ENCODE results near the gene ZNF774.

ZNF774 gene

GRCh38 chr15:90393040-90393439, 41.0 kb downstream of the ZNF774 start:
- no peaks in the 10 kb centered on the region for H3K27me3 ChIP-seq (ENCODE audit: insufficient read depth, poor library complexity, severe bottlenecking)
- no peak for TF ChIP-seq SPI1 (IDR thresholded peaks at IDR 0.05; ENCODE audit: borderline replicate concordance, low read depth)
- no peak for TF ChIP-seq POLR2AphosphoS5 (IDR thresholded peaks at IDR 0.05; ENCODE audit: low read depth)
- no peak for TF ChIP-seq CTCF (IDR thresholded peaks at IDR 0.05; ENCODE audit: insufficient read depth, low read length)
- no peak for TF ChIP-seq GABPA (IDR thresholded peaks at IDR 0.05; ENCODE audit: low read depth)
- no peak for TF ChIP-seq REST (IDR thresholded peaks at IDR 0.05; ENCODE audit: insufficient replicate concordance, low read depth)
- H3K27ac ChIP-seq (replicated peaks) = no peak overlapping the region
- H3K4me3 ChIP-seq (replicated peaks; ENCODE audit: insufficient read depth, low read length) = no peak overlapping the region
- DNase-seq (ENCODE audit: low read depth in 1 of 2, low spot score in 1 of 2) = no peak

- no peak for DNase-seq (ENCODE audit: low read depth in 1 of 2, low spot score in 1 of 2)
- no peaks in the 10 kb centered on the region for H3K27me3 ChIP-seq (ENCODE audit: insufficient read depth, poor library complexity, severe bottlenecking)
- H3K4me3 ChIP-seq (replicated peaks; ENCODE audit: insufficient read depth, low read length) = no peak overlapping the region
- no peak for TF ChIP-seq POLR2AphosphoS5 (IDR thresholded peaks at IDR 0.05; ENCODE audit: low read depth)
- no peak for TF ChIP-seq GABPA (IDR thresholded peaks at IDR 0.05; ENCODE audit: low read depth)
- no peak for TF ChIP-seq REST (IDR thresholded peaks at IDR 0.05; ENCODE audit: insufficient replicate concordance, low read depth)
- TF ChIP-seq CTCF (IDR thresholded peaks at IDR 0.05; ENCODE audit: insufficient read depth, low read length) = no peak
- TF ChIP-seq SPI1 (IDR thresholded peaks at IDR 0.05; ENCODE audit: borderline replicate concordance, low read depth) = no peak
- H3K27ac ChIP-seq (replicated peaks) = no peak overlapping the region
These were observed 42.0 kb downstream of the ZNF774 start for GRCh38 chr15:90394074-90394473.

- Histone ChIP-seq H3K4me3 (replicated peaks; ENCODE audit: insufficient read depth, low read length) (no peak overlapping the region), H3K27me3 (ENCODE audit: insufficient read depth, poor library complexity, severe bottlenecking) (no peaks in the 10 kb centered on the region), H3K27ac (replicated peaks) (no peak overlapping the region)
- TF ChIP-seq GABPA (IDR thresholded peaks at IDR 0.05; ENCODE audit: low read depth) = no peak
- TF ChIP-seq SPI1 (IDR thresholded peaks at IDR 0.05; ENCODE audit: borderline replicate concordance, low read depth) = no peak
- TF ChIP-seq POLR2AphosphoS5 (IDR thresholded peaks at IDR 0.05; ENCODE audit: low read depth) = no peak
- no peak for TF ChIP-seq REST (IDR thresholded peaks at IDR 0.05; ENCODE audit: insufficient replicate concordance, low read depth)
- no peak for DNase-seq (ENCODE audit: low read depth in 1 of 2, low spot score in 1 of 2)
These were observed 42.8 kb downstream of the ZNF774 start for GRCh38 chr15:90394748-90395442.

Data from HL-60 (cell line).